ENCODE results near the gene SMAGP.

The SMAGP gene

DNA sequence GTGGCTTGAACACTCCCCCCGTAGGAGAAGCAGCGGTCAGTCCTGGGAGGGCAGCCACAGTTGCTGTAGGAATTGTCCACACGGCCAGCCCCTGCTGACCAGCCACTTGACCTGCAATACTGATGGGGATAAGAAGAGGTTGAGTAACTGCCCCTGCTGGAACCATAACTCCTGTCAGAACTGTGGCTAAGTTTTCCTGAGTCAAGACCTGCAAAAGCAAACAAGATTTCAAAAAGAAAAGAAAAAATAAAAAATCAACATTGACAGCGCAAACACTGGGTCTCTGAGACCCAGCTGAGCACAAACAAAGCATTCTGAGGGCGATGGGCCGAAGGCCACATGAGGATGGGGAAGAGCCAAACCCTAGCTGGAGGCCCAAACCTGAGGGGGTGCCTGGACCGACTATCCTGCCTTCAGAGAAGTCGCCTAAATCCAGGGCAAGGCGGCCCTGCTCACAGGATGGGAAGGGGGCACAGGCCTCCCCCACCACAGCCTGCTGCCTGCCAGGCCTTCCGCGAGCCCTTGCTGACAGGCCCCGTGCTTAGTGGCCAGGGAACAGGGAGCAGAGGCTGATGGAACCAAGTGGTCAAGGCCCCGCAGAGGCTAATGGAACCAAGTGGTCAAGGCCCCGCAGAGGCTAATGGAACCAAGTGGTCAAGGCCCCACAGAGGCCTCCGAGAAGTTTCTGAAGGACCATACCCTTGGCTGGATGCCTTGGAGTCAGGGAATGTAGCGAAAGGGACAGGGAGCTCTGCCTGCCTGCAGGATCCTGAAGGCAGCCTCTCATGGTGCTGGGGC, 71.4 kb downstream of the SMAGP start:
- no peak overlapping the region for H3K4me3 ChIP-seq (ENCODE audit: low read depth, low read length)
- DNase-seq, result no peak
- H3K9me3 ChIP-seq (ENCODE audit: severe bottlenecking), result no peaks in the 10 kb centered on the region
- H3K27ac ChIP-seq, result no peak overlapping the region
- no peaks in the 10 kb centered on the region for H3K36me3 ChIP-seq
- no peaks in the 10 kb centered on the region for H3K27me3 ChIP-seq (ENCODE audit: insufficient read depth, low read depth, severe bottlenecking)
- TF ChIP-seq, protein P1, sequence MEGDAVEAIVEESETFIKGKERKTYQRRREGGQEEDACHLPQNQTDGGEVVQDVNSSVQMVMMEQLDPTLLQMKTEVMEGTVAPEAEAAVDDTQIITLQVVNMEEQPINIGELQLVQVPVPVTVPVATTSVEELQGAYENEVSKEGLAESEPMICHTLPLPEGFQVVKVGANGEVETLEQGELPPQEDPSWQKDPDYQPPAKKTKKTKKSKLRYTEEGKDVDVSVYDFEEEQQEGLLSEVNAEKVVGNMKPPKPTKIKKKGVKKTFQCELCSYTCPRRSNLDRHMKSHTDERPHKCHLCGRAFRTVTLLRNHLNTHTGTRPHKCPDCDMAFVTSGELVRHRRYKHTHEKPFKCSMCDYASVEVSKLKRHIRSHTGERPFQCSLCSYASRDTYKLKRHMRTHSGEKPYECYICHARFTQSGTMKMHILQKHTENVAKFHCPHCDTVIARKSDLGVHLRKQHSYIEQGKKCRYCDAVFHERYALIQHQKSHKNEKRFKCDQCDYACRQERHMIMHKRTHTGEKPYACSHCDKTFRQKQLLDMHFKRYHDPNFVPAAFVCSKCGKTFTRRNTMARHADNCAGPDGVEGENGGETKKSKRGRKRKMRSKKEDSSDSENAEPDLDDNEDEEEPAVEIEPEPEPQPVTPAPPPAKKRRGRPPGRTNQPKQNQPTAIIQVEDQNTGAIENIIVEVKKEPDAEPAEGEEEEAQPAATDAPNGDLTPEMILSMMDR (IDR thresholded peaks at IDR 0.05; ENCODE audit: low read depth, low read length), result no peak

DNA sequence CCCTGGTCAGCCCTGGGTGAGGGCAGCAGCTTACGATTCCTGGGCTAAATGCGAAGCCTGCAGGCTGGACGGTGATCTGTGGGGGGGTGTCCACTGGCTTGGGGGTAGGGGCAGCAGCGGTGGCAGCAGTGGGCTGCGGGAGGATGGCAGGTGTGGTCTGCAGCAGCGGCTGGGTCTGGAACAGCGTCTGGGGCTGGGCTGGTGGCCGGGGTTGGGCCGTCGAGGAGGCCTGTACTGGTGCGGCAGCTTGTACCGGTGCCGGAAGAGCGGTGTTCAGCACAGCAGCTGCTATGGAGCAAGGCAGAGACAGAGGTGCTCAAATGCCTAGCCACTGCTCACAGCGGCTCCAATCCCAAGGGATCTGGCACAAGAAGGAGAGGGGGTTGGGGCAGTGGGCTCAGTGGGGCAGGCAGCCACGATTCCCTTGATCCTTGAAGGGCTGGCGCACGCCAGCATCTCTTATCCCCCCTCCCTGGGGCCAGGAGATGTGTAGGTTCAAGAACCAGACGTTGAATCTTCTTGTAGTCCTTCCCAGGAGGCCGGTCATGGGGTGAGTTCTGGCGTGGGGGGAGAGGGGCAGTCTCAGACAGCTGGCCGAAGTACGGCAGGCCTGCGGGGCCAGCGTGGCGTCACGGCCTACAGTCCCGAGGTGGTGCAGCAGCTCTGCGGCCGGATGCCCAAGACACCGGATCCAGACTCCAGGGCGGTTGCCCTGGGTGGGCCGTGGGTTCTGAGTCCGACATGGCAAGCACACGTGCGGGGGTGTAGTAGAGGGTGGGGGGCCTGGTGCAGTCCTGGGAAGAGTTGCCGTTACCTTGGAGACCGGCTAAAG, 72.3 kb downstream of the SMAGP start:
- Histone ChIP-seq H3K4me3 (ENCODE audit: low read depth, low read length) (no peak overlapping the region), H3K9me3 (ENCODE audit: severe bottlenecking) (no peaks in the 10 kb centered on the region), H3K36me3 (no peaks in the 10 kb centered on the region), H3K27ac (no peak overlapping the region), H3K27me3 (ENCODE audit: insufficient read depth, low read depth, severe bottlenecking) (no peaks in the 10 kb centered on the region)
- no peak for DNase-seq
- TF ChIP-seq, protein P1 (IDR thresholded peaks at IDR 0.05; ENCODE audit: low read depth, low read length), result no peak

DNA sequence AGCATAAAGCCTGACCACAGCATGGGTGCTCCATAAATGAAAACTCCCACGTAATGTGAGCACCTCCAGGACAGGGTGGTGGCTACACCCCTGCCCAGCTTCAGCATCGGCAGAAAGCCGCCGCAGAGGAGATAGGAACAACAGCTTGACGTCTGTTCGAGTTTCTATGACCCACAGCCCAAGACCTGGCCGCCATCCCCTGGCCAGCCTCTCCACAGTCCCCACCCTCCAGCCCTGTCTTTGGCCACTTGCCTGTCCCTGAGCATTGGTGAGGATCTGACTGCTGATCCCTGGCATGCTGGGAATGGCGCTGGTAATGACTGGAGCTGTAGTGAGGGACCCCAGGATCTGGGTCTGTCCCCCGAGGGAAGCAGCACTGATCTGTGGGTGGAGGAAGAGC, 73.7 kb downstream of the SMAGP start:
- Histone ChIP-seq H3K4me3 (ENCODE audit: low read depth, low read length) (no peak overlapping the region), H3K27ac (no peak overlapping the region), H3K27me3 (ENCODE audit: insufficient read depth, low read depth, severe bottlenecking) (no peaks in the 10 kb centered on the region), H3K36me3 (no peaks in the 10 kb centered on the region), H3K9me3 (ENCODE audit: severe bottlenecking) (no peaks in the 10 kb centered on the region)
- TF ChIP-seq, protein P1 (IDR thresholded peaks at IDR 0.05; ENCODE audit: low read depth, low read length), result no peak
- no peak for DNase-seq

DNA sequence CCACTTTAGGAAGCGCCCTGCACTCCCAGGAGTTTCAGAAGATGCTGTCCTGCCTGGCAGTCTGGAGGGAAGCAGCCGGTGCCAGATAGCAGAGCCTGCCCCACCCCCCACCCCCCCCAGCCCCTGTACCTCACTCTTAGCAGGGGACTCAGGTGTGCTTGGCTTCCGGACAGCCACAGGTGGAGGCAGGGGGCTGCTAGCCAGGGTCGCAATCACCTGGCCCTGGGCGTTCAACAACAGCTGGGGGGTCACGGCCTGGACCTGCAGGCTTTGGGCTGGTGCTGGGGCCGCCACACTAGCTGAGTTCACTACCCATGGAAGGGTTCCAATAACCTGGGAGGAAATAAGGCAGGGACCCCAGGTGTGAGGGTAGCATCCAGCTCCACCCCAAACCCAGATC, 74.4 kb downstream of the SMAGP start:
- H3K9me3 ChIP-seq (ENCODE audit: severe bottlenecking), result no peaks in the 10 kb centered on the region
- no peaks in the 10 kb centered on the region for H3K27me3 ChIP-seq (ENCODE audit: insufficient read depth, low read depth, severe bottlenecking)
- no peak for DNase-seq
- no peak overlapping the region for H3K27ac ChIP-seq
- TF ChIP-seq, protein P1 (IDR thresholded peaks at IDR 0.05; ENCODE audit: low read depth, low read length), result no peak
- H3K36me3 ChIP-seq, result no peaks in the 10 kb centered on the region
- no peak overlapping the region for H3K4me3 ChIP-seq (ENCODE audit: low read depth, low read length)

Measured in WERI-Rb-1 (cell line).